Thymus (tissue), 11 donors: ENCODE results near the gene USP20. TPM values are rescaled to one million over a fixed set of nuclear protein-coding genes. Genes with fewer than 3 reads are reported as not detected.
A peak's percentile ranks its signal among the peaks of the same experiment; 100 is the strongest.

ENCODE experiments used
- DNase-seq, 9 donors: peaks; one replicate each; pipeline ENCODE4 v3.0.0-alpha.2; 2013; ENCODE audit warnings: low spot score in 9 of 9, low read depth in 6 of 9, missing footprints in 1 of 9
- H3K27ac ChIP-seq, 2 donors: one replicate each; pipeline ENCODE4 v1.5.1; 2013; ENCODE audit warnings: control low read depth in 1 of 2, low read depth in 1 of 2, low read length in 1 of 2, mild to moderate bottlenecking in 1 of 2, moderate library complexity in 1 of 2
- H3K27me3 ChIP-seq, 2 donors: one replicate each; pipeline ENCODE4 v1.5.1; 2013; ENCODE audit warnings: low read length in 1 of 2; ENCODE audit not compliant: control insufficient read depth in 2 of 2, insufficient read depth in 1 of 2
- H3K36me3 ChIP-seq, 2 donors: one replicate each; pipeline ENCODE4 v1.5.1; 2013; ENCODE audit warnings: low read length in 1 of 2, mild to moderate bottlenecking in 1 of 2, moderate library complexity in 1 of 2; ENCODE audit not compliant: control insufficient read depth in 2 of 2, insufficient read depth in 2 of 2
- H3K4me1 ChIP-seq, 2 donors: one replicate each; pipeline ENCODE4 v1.5.1; 2013; ENCODE audit warnings: low read length in 2 of 2; ENCODE audit not compliant: control insufficient read depth in 2 of 2, insufficient read depth in 2 of 2
- H3K4me3 ChIP-seq, 2 donors: one replicate each; pipeline ENCODE4 v1.5.1; 2013; ENCODE audit warnings: low read length in 2 of 2, control low read depth in 1 of 2, mild to moderate bottlenecking in 1 of 2
- H3K9me3 ChIP-seq, 2 donors: one replicate each; pipeline ENCODE4 v1.5.1; 2013; ENCODE audit warnings: low read length in 1 of 2, mild to moderate bottlenecking in 1 of 2; ENCODE audit not compliant: control insufficient read depth in 2 of 2, insufficient read depth in 1 of 2
- WGBS: extraction: QIAGEN DNeasy Blood & Tissue Kit; methylation state at CpG from one replicate; pipeline ENCODE4 v1.1.7; 2013; 5-methylcytosine and 5-hydroxymethylcytosine counted together
- polyA plus RNA-seq: library from polyadenylated mRNA; stranded (reverse); fragments of 200-250 nt; gene quantifications from one replicate; pipeline ENCODE4 v1.2.3, GENCODE V29; 2013
- total RNA-seq: library from RNA; stranded (reverse); fragments of 120-200 nt; gene quantifications from one replicate; pipeline ENCODE4 v1.2.4, GENCODE V29; 2013
- donor health status: healthy.

USP20 gene
- total and polyA plus RNA-seq, 2 donors = 30.4 to 175 TPM

GRCh38 chr9:129930743-129931142, 95.5 kb downstream of the USP20 start:
- H3K4me3 ChIP-seq = no peak overlapping the region
- 98% methylated on average over 2 of the region's 2 CpGs for WGBS
- H3K36me3 ChIP-seq = peaks cover 28 to 63% of the 10 kb centered on the region in 2 donors
- H3K4me1 ChIP-seq = peaks cover 18 to 19% of the 10 kb centered on the region in 2 donors
- no peaks in the 10 kb centered on the region for H3K27me3 ChIP-seq
- peak in 1 of 9 donors; percentile 34 for DNase-seq
- H3K9me3 ChIP-seq = no peaks in the 10 kb centered on the region
- H3K27ac ChIP-seq = peak overlapping the region; percentile 61 to 69

Other genes with a start within 250 kb of the USP20 start
- gene C9orf50, start 214.4 kb upstream of the USP20 start, total RNA-seq = 0.05 TPM
- 0.23 TPM for gene C9orf50, start 214.4 kb upstream of the USP20 start, polyA plus RNA-seq
- 23.9 TPM for gene NTMT1, start 209.3 kb upstream of the USP20 start, total RNA-seq
- gene NTMT1, start 209.3 kb upstream of the USP20 start, polyA plus RNA-seq = 33.2 TPM
- gene ASB6, start 193.3 kb upstream of the USP20 start, total RNA-seq = 8.8 TPM
- 20.5 TPM for gene ASB6, start 193.3 kb upstream of the USP20 start, polyA plus RNA-seq
- gene PRRX2, start 169.8 kb upstream of the USP20 start, total RNA-seq = 1.3 TPM
- 3.8 TPM for gene PRRX2, start 169.8 kb upstream of the USP20 start, polyA plus RNA-seq
- 11.1 TPM for gene PTGES, start 82.4 kb upstream of the USP20 start, total RNA-seq
- 7.8 TPM for gene PTGES, start 82.4 kb upstream of the USP20 start, polyA plus RNA-seq
- 15.5 TPM for gene TOR1B, start 32.3 kb upstream of the USP20 start, total RNA-seq
- 17.9 TPM for gene TOR1B, start 32.3 kb upstream of the USP20 start, polyA plus RNA-seq
- gene TOR1A, start 11.3 kb upstream of the USP20 start, total RNA-seq = 28.6 TPM
- gene TOR1A, start 11.3 kb upstream of the USP20 start, polyA plus RNA-seq = 30.0 TPM
- gene C9orf78, start 183 bp upstream of the USP20 start, total RNA-seq = 76.8 TPM
- gene C9orf78, start 183 bp upstream of the USP20 start, polyA plus RNA-seq = 95.0 TPM
- 82.8 TPM for gene FNBP1, start 207.7 kb downstream of the USP20 start, total RNA-seq
- 79.6 TPM for gene FNBP1, start 207.7 kb downstream of the USP20 start, polyA plus RNA-seq
- 8.5 TPM for gene GPR107, start 218.4 kb downstream of the USP20 start, total RNA-seq
- gene GPR107, start 218.4 kb downstream of the USP20 start, polyA plus RNA-seq = 10.7 TPM